Effector CD8-positive, alpha-beta T cell (primary cell): ENCODE measurements around the gene BTRC.
"Not testable (repeated sequence)": the region's sequence is repeated elsewhere in the genome, so short reads cannot be mapped to it uniquely, and the experiment has no call there.

Experiments used
- DNase-seq: peaks from one replicate; lab custom pipeline; 2025; lab: John Stamatoyannopoulos, UW

Gene BTRC

DNA sequence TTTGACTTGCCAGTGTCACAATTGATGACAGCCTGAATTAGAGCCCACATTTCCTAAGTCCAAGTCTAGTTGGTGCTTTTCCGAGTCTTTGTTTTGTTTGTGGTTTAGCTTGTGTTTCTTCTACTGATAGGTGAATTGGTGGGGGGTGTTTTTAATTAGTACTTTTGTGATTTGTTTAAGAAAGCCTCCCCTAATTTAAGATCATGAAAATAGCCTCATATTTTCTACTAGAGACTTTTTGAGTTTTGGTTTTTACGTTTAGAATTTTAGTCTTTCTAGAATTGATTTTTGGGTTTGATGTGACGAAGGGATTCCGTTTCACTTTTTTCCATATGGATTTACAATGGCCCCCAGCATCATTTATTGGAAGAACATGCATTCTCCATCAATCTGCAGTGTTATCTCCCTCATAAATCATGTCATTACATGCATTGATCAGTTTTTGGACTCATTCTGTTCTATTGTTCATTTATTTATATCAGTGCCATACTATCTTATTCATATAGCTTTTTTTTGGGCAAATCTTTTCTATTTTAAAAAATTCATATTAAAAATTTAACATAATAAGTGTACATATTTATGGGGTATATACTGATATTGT lies 32.8 kb downstream of the BTRC start:
- no peak for DNase-seq

DNA sequence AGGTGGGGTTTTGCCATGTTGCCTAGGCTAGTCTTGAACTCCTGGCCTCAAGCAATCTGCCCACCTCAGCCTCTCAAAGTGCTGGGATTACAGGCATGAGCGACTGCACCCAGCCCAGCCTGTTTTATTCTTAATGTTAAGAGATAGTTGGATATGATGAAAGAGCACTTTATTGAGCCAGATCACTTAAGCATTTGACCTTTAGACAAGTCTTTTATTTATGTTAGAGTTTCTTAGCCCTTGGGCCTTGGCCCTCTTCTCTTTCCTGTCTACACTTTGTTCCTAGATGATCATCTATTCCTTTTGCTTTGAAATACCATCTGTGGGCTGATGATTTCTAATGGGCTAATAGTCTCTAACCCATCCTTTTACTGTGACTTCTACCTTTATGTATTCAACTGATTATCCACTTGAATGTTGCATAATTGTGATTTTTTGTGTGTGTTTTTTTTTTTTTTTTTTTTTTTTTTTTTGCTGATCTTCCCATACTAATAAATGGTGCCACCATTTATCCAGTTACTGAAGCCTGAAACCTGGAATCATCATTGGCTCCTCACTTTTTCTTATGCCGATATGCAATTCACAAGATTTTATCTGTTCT lies 34.8 kb downstream of the BTRC start:
- no peak for DNase-seq

DNA sequence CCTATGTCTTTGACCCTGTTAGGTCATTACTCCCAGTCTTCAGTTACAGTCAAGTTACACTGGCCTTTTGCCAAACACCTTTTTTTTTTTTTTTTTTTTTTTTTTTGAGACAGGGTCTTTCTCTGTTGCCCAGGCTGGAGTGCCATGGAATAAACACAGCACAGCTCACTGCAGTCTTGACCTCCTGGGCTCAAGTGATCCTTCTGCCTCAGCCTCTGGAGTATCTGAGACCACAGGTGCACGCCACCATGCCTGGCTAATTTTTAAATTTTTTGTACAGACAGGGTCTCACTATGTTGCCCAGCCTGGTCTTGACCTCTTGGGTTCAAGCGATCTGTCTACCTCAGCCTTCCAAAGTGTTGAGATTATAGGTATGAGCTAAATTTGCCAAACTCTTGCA lies 35.6 kb downstream of the BTRC start:
- not testable (repeated sequence) for DNase-seq

DNA sequence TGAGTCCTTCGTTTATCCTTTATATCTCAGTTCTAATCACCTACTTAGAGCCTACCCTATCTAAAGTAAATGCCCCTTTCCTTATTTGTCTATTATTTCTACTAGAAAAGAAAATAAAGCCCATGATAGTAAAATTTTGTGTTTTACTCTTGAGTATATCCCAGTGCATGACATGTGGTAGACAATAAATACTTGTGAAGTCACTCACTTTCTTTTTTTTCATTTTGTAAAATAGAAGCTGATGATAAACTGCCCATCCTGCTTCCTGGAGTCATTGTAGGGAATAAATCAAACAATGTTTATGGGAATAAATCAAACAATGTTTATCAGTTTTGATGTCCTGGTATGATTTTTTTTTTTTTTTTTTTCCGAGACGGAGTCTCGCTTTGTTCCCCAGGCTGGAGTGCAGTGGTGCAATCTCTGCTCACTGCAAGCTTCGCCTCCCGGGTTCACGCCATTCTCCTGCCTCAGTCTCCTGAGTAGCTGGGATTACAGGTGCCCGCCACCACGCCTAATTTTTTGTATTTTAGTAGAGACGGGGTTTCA lies 36.1 kb downstream of the BTRC start:
- no peak for DNase-seq

DNA sequence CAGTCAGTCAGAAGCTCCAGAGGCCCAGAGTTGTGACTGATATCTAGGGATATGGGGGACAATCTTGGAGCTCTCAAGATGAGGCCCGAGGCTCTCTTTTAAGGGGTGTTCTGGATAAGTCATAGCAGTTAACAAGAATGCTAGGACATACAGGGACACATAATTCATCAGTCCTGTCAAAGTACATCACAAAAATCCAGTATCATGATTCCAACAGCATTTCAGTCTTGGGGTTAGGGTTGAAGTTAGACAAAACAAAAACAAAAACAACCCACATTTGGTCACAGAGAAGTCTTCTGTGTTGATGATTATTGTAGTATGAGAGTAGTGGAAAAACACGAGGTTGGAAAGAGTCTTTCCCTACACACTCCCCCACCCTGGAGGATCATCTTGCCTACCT lies 39.4 kb downstream of the BTRC start:
- DNase-seq = no peak

DNA sequence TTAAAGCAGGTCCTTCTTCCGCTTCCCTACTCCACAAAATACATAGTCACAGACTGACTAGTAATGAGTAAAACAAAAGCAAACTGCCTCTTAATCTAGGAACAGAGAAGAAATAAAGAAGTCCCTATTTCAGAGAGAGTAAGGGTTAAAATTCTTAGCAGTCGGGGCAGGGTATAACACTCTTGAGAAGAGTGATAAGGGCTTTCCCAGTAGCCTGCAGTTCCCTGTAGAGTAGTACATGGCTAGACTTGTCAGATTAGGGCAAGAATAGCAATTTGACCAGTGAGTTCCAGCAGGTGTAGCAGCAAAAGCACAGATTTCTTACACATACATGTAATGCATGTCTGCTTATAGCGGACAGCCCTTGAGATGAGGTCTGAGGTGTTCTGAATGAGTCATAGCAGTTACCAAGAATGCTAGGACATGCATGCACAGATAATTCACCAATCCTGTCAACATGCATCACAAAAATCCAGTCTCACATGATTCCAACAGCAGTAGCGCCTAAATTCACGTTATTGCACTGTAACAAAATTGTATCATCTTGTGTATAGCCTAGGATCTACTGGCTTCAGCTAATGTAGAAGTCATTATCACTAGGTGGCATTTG lies 40.7 kb downstream of the BTRC start:
- DNase-seq = no peak

DNA sequence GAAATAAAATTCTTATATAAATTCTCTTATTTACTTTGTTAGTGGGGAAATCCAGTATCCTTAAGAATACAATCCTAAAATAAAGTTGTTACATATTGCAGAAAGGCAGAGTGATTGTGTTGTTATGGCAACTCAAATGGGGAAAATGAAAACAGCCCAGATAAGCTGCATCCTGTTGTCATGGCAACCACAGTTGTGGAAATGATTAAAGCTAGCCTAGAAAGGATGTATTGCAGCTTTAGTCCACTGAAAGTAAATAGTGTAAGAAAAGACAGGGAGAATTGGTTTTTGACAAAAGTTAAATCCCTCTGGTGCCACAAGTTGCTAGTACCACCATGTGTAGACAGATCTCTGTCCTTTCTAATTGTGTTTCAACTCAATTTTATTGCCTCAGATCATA lies 43.2 kb downstream of the BTRC start:
- DNase-seq = no peak

DNA sequence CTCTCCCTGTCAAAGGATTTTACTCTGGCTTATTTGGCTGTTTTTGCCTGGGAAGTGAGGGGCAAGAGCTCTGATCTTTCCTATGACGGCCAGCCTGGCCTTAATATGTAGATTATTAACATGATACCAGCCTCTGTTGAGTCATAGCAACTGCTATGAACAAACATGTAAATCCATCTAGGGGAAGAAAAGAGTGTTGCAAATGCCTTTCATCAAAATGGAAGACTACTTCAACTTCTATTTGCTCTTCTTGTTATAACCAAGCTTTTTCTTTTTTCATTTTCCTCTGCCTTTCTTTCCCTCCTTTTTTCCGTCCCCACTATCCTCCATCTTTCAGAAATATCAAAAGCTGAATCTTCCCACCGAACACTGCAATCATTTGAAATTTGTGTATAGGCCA lies 46.6 kb downstream of the BTRC start:
- no peak for DNase-seq

DNA sequence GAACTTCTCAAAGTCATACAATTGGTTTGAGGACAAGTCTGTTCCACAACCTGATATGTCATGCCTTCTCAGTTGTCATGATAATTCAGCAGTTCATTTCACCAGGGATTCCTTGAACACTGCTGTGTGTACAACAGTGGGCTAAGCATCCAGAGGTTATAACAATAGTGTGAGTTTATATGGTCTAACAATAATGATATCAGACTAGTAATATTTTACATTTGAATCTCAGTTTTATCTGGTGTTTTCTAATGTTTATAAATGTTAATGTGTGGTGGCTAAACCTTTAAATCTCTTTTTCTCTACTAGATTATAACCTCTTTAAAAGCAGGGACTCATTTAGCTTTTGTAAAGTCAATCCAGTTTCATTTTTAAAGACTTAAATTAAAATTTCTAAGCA lies 48.7 kb downstream of the BTRC start:
- no peak for DNase-seq

DNA sequence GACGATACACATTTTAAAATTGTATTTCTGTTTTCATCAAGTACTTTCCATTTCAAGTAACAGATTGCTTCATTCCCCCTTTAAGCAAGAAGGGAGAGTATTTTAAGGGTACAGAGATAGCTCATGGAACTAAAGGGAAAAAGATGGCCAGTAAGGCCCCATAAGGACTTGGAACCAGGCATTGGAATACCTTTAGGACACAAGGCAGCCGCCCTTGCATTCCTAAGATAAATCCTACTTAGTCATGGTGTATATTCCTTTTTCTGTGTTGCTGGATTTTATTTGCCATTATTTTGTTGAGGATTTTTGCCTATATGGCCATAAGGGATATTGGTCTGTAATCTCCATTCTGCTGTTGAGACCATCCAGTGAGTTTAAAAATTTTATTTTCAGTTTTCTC lies 49.2 kb downstream of the BTRC start:
- no peak for DNase-seq

DNA sequence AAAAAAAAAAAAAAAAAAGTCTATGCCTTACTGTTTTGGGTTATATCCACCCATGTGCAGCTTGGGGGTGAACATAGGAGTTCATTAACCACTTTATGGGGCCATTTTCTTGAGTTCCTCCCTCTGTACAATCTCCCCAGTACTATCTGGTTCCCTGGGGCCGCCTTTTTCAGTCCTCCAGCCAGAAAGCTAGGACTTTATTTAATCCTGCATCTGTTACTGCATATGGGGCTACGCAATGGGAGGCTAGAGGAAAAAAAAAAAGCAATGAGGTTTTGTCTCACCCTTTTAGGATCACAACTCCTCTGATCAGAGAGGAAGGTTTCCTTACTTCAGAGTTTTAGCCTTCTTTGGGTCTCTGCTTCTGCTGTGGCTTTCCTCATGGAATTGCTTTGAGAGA lies 51.0 kb downstream of the BTRC start:
- no peak for DNase-seq

DNA sequence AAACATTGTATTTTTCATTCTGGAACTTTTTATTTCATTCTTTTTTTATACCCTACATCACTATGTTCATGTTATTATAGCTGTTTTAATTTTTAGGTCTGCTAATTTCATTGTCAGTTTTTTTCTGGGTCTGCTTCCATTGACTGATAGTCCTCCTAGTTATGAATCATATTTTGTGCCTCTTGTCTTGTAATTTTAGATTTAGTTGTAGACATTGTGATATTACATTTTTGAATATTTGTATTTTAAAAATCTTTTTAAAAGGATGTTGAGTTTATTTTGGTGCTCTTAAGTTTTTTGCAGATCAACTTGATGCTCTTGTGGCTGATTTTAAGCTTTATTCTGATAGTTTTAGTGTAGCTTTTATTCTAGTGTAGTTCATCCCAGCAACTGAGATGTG lies 57.6 kb downstream of the BTRC start:
- no peak for DNase-seq

DNA sequence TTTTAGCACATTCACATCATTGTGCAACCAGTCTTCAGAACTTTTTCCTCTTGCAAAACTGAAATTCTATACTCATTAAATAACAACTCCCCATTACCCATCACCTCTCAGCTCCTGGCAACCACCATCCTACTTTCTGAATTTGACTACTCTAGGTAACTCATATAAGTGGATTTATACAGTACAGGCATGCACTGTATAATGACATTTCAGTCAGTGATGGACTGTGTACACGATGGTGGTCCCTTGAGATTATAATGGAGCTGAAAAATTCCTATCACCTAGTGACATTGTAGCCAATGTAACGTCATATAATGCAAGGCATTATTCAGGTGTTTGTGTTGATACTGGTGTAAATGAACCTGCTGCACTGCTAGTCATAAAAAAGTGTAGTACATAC lies 60.1 kb downstream of the BTRC start:
- DNase-seq = no peak

DNA sequence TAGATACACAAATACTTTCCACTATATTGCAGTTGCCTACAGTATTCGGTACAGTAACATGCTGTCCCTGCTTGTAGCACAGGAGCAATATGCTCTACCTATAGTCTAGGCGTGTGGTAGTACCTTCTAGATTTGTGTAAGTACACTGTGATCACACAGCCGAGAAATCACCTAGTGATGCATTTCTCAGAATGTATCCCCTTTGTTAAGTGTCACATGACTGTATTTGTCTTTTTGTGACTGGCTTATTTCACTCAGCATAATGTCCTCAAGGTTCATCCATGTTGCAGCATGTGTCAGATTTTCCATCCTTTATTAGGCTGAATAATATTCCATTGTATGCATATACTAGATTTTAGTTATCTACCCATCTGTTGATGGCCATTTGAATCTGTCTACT lies 61.9 kb downstream of the BTRC start:
- DNase-seq = no peak

DNA sequence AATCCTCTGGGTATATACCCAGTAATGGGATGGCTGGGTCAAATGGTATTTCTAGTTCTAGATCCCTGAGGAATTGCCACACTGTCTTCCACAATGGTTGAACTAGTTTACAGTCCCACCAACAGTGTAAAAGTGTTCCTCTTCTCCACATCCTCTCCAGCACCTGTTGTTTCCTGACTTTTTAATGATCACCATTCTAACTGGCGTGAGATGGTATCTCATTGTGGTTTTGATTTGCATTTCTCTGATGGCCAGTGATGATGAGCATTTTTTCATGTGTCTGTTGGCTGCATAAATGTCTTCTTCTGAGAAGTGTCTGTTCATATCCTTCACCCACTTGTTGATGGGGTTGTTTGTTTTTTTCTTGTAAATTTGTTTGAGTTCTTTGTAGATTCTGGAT lies 68.0 kb downstream of the BTRC start:
- not testable (repeated sequence) for DNase-seq

DNA sequence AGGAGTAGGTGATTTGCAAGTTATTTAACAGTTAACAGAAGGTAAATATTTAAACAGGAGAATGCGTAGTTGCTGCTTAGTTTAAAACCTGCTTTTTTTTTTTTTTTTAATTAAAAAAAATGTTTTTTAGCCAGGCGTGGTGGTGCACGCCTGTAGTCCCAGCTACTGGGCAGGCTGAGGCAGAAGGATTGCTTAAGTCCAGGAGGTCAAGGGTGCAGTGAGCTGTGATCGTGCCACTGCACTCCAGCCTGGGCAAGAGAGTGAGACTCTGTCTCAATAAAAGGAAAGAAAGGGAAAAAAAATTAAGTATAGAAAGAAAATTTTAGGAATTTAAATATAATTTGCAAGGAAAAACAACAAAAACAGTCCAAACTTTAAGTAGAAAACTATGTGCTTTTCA lies 71.6 kb downstream of the BTRC start:
- DNase-seq = no peak

DNA sequence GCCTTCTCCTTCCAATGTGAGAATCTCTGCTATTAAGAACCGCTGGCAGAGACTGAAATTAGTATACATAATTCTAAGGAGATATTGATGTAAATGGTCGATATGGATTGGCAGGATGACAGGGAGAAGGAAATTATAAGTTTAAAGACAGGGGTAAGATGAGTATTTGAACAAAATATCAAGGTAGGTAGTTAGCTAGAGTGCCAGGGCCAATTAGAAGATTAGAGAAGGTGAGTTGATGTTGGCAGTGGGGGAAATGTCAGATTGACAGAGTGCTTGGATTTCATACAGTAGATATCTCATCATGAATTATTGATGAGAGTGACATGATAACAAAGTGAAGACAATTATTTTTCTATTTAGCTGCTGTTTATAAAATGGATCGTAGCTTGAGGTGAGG lies 74.1 kb downstream of the BTRC start:
- DNase-seq = no peak

DNA sequence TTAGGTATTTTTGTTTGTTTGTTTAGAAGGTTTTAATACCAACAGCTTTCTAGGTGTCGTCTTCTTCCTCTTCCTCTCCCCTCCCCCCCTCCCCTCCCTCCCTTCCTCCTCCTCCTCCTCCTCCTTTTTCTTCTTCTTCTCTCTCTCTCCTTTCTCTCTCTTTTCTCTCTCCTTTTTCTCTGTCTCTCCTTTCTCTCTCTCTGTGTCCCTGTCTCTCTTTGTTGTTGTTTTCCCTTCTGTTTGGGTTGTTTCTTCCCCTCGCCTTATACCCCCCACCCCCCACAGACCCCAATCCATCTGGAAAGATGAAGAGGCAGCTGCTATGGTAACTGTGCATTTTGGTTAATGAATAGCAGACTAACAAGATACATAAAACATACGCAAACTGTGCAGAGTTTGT lies 75.5 kb downstream of the BTRC start:
- no peak for DNase-seq

DNA sequence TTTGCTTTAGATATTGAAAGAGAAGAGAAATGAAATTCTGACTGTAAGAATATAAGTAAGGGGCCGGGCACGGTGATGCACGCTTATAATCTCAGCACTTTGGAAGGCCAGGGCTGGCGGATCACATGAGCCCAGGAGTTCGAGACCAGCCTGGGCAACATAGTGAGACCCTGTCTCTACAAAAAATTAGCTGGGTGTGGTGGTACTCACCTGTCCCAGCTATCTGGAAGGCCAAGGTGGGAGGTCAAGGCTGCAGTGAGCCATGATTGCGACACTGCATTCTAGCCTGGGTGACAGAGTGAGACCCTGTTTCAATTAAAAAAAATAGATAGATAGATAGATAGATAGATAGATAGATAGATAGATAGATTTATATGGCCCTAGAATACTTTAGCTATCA lies 82.3 kb downstream of the BTRC start:
- DNase-seq = no peak

DNA sequence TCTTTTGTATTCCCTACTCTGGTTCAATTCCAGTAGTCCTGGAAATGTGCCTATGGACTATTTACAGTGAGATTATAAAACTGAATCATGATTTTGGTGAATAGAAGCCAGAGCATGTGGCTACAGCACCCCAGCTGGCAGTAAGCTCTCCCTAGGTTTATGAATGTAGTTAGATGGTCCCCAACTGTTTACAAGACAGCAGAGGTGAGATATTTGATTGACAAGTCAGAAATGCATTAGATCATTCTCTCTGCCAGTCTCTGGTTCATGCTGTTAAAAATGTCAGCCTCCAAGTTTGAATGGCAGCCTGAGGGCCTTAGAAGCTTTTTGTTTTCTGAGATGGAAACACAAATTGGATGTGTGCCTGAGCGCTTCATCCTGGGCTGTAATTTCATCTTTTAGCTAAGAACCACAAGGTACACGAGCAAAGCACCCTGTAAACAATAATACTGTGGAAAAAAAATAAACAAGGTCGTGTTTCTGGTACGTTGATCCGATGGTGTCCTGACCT lies 85.0 kb downstream of the BTRC start:
- no peak for DNase-seq

DNA sequence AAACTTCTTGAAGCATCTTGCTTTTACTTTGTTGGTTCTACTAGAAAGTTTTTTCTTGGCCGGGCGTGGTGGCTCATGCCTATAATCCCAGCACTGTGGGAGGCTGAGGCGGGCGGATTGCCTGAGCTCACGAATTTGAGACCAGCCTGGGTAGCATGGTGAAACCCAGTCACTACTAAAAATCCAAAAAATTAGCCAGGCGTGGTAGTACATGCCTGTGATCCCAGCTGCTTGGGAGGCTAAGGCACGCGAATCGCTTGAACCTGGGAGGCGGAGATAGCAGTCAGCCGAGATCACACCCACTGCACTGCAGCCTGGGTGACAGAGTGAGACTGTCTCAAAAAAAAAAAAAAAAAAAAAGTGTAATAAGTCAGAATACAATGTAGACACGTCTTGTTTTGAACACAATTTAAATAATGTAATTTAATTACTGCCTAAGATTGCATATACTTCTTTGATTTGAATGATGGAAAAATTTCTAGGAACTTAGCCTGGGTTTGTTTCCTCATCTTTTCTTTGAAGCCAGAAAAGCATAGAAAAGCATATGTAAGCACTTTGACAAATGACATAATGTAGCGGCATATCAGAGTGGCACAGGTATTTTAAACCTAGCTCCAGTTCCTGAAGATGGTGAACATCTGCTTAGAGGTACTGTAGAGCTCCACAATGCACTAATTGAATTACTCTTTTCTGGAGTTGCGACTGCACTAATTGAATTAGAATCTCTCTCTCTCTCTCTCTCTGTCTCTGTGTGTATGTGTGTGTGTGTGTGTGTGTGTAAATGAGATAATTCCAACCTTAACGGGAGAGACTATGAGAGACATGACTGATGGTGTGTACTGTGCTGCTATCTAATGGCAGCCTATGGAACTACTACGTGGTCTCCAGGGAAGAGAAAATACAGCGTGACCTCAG lies 87.8 kb downstream of the BTRC start:
- DNase-seq = no peak

DNA sequence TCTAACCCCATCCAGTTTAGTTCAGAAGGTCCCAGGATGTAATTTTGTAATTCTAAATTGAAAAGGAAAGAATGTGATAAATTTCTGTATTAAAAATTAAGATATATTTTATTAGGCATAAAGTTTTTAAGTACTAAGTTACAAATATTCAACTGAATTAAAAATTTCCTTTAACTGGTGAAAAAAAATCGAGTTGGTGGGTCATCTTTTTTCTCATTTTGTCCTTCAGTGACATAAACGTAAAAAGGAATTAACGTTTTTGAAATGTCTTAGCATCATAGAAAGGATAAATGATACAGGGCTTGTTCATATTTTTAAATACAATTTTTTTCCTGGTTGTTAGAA lies 88.5 kb downstream of the BTRC start:
- no peak for DNase-seq
